Upper lobe of left lung (tissue), 6 donors: ENCODE results near the gene TRIM9. TPM values are rescaled to one million over a fixed set of nuclear protein-coding genes. Genes with fewer than 3 reads are reported as not detected.

Experiments used
- ATAC-seq, 2 donors: fragments of 200-7000 bp; cut with Tn5 transposase; one replicate each; pipeline ENCODE4 v1.9.1; 2022; ENCODE audit warnings: mild to moderate bottlenecking in 2 of 2, moderate library complexity in 2 of 2; ENCODE audit not compliant: low FRiP score in 2 of 2
- DNase-seq, 2 donors: peaks; one replicate each; pipeline ENCODE4 v3.0.0-alpha.2; 2019 to 2020
- H3K27ac ChIP-seq, 4 donors: fragments of 200-600 bp; sonication (generic); one replicate each; pipeline ENCODE4 v1.5.1; 2016 to 2019
- H3K27me3 ChIP-seq, 4 donors: fragments of 200-600 bp; sonication (generic); one replicate each; pipeline ENCODE4 v1.5.1; 2017 to 2019
- H3K36me3 ChIP-seq, 4 donors: fragments of 200-600 bp; sonication (generic); one replicate each; pipeline ENCODE4 v1.5.1; 2016 to 2019
- H3K4me1 ChIP-seq, 4 donors: fragments of 200-600 bp; sonication (generic); one replicate each; pipeline ENCODE4 v1.5.1; 2018 to 2019
- H3K4me3 ChIP-seq, 4 donors: fragments of 200-600 bp; sonication (generic); one replicate each; pipeline ENCODE4 v1.5.1; 2017 to 2019; ENCODE audit warnings: mild to moderate bottlenecking in 2 of 4, moderate library complexity in 1 of 4
- H3K9me3 ChIP-seq, 4 donors: fragments of 200-600 bp; sonication (generic); one replicate each; pipeline ENCODE4 v1.5.1; 2018 to 2019
- CTCF ChIP-seq, 6 experiments: fragments of 450-650 bp in 4 of 6; fragments of 200-600 bp in 2 of 6; sonication (generic) in 2 of 6; IDR thresholded peaks; one replicate each; pipeline ENCODE4 v1.5.1; 2016 to 2019; ENCODE audit warnings: antibody characterized with exemption in 6 of 6
- EP300 ChIP-seq, 4 donors: sonication (generic); formaldehyde crosslinking; IDR thresholded peaks; one replicate each; pipeline ENCODE4 v1.5.1; 2017; ENCODE audit warnings: antibody characterized with exemption in 4 of 4, control low read depth in 2 of 4
- POLR2A ChIP-seq, 4 donors: fragments of 450-650 bp; IDR thresholded peaks; one replicate each; pipeline ENCODE4 v1.5.1; 2016 to 2017; ENCODE audit warnings: antibody characterized with exemption in 4 of 4, mild to moderate bottlenecking in 2 of 4
- POLR2AphosphoS5 ChIP-seq, 2 donors: sonication (generic); formaldehyde crosslinking; IDR thresholded peaks; one replicate each; pipeline ENCODE4 v1.5.1; 2017; ENCODE audit warnings: antibody characterized with exemption in 2 of 2
- WGBS, 2 donors: methylation state at CpG; one replicate each; pipeline ENCODE4 v1.1.5; 2017 to 2018; 5-methylcytosine and 5-hydroxymethylcytosine counted together
- total RNA-seq, 6 donors: library from RNA; depleted of rRNA in 4 of 6; stranded (reverse); fragments of >200 nt in 4 of 6; gene quantifications; one replicate each; pipeline versions ENCODE4 v1.1.0 to v1.2.1, GENCODE V29; 2016 to 2021
- donor health status: DM: no; HTN: no; CAD: no; lungs with moderate emphysema.
- donor health status: DM: no; HTN: yes; CAD: no; lungs with severe emphysema.

Gene TRIM9
- total RNA-seq, 6 donors from 2014 or later: 0.30 to 3.1 (median 0.78) TPM

- ATAC-seq (no peak), DNase-seq (no peak)
- H3K36me3 ChIP-seq: no peaks in the 10 kb centered on the region
- no peak overlapping the region for H3K4me3 ChIP-seq
- H3K27ac ChIP-seq: no peak overlapping the region
- peaks cover 0 to 3% (median 0%) of the 10 kb centered on the region in 4 donors for H3K4me1 ChIP-seq
- no peak for TF ChIP-seq EP300 (IDR thresholded peaks at IDR 0.05)
- TF ChIP-seq CTCF (IDR thresholded peaks at IDR 0.05): no peak
- TF ChIP-seq POLR2AphosphoS5 (IDR thresholded peaks at IDR 0.05): no peak
- no peak for TF ChIP-seq POLR2A (IDR thresholded peaks at IDR 0.05)
- WGBS, 2 donors: 62 to 69% methylated on average over 2 of the region's 2 CpGs
- H3K27me3 ChIP-seq: no peaks in the 10 kb centered on the region
- H3K9me3 ChIP-seq: no peaks in the 10 kb centered on the region
Observed at GRCh38 chr14:51138404-51139103, 43.6 kb upstream of the TRIM9 start.

- no peak for DNase-seq
- H3K27ac ChIP-seq: no peak overlapping the region
- H3K9me3 ChIP-seq: no peaks in the 10 kb centered on the region
- no peaks in the 10 kb centered on the region for H3K4me1 ChIP-seq
- H3K27me3 ChIP-seq: no peaks in the 10 kb centered on the region
- H3K4me3 ChIP-seq: no peak overlapping the region
- no peak for ATAC-seq
- H3K36me3 ChIP-seq: no peaks in the 10 kb centered on the region
- WGBS, 2 donors: 74 to 75% methylated on average over 2 of the region's 2 CpGs
- TF ChIP-seq POLR2A (IDR thresholded peaks at IDR 0.05) (no peak), CTCF (IDR thresholded peaks at IDR 0.05) (no peak), POLR2AphosphoS5 (IDR thresholded peaks at IDR 0.05) (no peak), EP300 (IDR thresholded peaks at IDR 0.05) (no peak)
Observed at GRCh38 chr14:51131516-51131915, 36.6 kb upstream of the TRIM9 start.

GRCh38 chr14:51129130-51129529 is 34.2 kb upstream of the TRIM9 start:
- Histone ChIP-seq H3K27me3 (no peaks in the 10 kb centered on the region), H3K9me3 (no peaks in the 10 kb centered on the region), H3K4me3 (no peak overlapping the region), H3K36me3 (no peaks in the 10 kb centered on the region), H3K27ac (no peak overlapping the region), H3K4me1 (no peaks in the 10 kb centered on the region)
- ATAC-seq: no peak
- WGBS, 2 donors: 90 to 93% methylated on average over 4 of the region's 4 CpGs
- TF ChIP-seq EP300 (IDR thresholded peaks at IDR 0.05) (no peak), CTCF (IDR thresholded peaks at IDR 0.05) (no peak), POLR2A (IDR thresholded peaks at IDR 0.05) (no peak), POLR2AphosphoS5 (IDR thresholded peaks at IDR 0.05) (no peak)
- no peak for DNase-seq

- Histone ChIP-seq H3K4me3 (no peak overlapping the region), H3K4me1 (no peaks in the 10 kb centered on the region), H3K27me3 (no peaks in the 10 kb centered on the region), H3K27ac (no peak overlapping the region), H3K9me3 (no peaks in the 10 kb centered on the region), H3K36me3 (no peaks in the 10 kb centered on the region)
- no peak for DNase-seq
- no peak for ATAC-seq
- TF ChIP-seq CTCF (IDR thresholded peaks at IDR 0.05): no peak
- no peak for TF ChIP-seq POLR2A (IDR thresholded peaks at IDR 0.05)
- no peak for TF ChIP-seq EP300 (IDR thresholded peaks at IDR 0.05)
- no peak for TF ChIP-seq POLR2AphosphoS5 (IDR thresholded peaks at IDR 0.05)
- 92 to 97% methylated on average over 5 of the region's 5 CpGs for WGBS, 2 donors
Observed at GRCh38 chr14:51124029-51124428, 29.1 kb upstream of the TRIM9 start.

GRCh38 chr14:51121096-51121495 is 26.2 kb upstream of the TRIM9 start:
- no peak for ATAC-seq
- TF ChIP-seq POLR2AphosphoS5 (IDR thresholded peaks at IDR 0.05) (no peak), EP300 (IDR thresholded peaks at IDR 0.05) (no peak), POLR2A (IDR thresholded peaks at IDR 0.05) (no peak), CTCF (IDR thresholded peaks at IDR 0.05) (no peak)
- no peak for DNase-seq
- 55 to 71% methylated on average over 3 of the region's 3 CpGs for WGBS, 2 donors
- Histone ChIP-seq H3K4me3 (no peak overlapping the region), H3K27me3 (no peaks in the 10 kb centered on the region), H3K9me3 (no peaks in the 10 kb centered on the region), H3K27ac (no peak overlapping the region), H3K4me1 (no peaks in the 10 kb centered on the region), H3K36me3 (no peaks in the 10 kb centered on the region)
